ENCODE data around the gene NPAS3.

NPAS3 gene

GRCh38 chr14:33309106-33309505 is 370.4 kb downstream of the NPAS3 start:
- DNase-seq = peak in 5 of 56 donors; percentile 2 to 27 (median 26)

GRCh38 chr14:33315217-33315616 is 376.5 kb downstream of the NPAS3 start:
- no peak for DNase-seq

GRCh38 chr14:33315721-33316120 is 377.0 kb downstream of the NPAS3 start:
- peak in 2 of 56 donors; percentile 6 to 31 for DNase-seq

GRCh38 chr14:33317675-33318074 is 379.0 kb downstream of the NPAS3 start:
- DNase-seq = no peak

GRCh38 chr14:33323979-33324378 is 385.3 kb downstream of the NPAS3 start:
- DNase-seq = no peak

GRCh38 chr14:33331176-33331949 is 392.7 kb downstream of the NPAS3 start:
- no peak for DNase-seq

- DNase-seq = peak in 45 of 56 donors; percentile 3 to 81 (median 46)
These were observed 393.8 kb downstream of the NPAS3 start for GRCh38 chr14:33332497-33332896.

- DNase-seq = no peak
These were observed 396.7 kb downstream of the NPAS3 start for GRCh38 chr14:33335366-33335765.

- DNase-seq = no peak
These were observed 403.8 kb downstream of the NPAS3 start for GRCh38 chr14:33342299-33342974.

GRCh38 chr14:33343016-33343415 is 404.3 kb downstream of the NPAS3 start:
- DNase-seq = no peak

- no peak for DNase-seq
These were observed 409.1 kb downstream of the NPAS3 start for GRCh38 chr14:33347796-33348195.

GRCh38 chr14:33348510-33348909 is 409.8 kb downstream of the NPAS3 start:
- peak in 9 of 56 donors; percentile 1 to 36 (median 10) for DNase-seq

GRCh38 chr14:33349871-33350270 is 411.2 kb downstream of the NPAS3 start:
- DNase-seq = no peak

GRCh38 chr14:33350366-33350990 is 411.8 kb downstream of the NPAS3 start:
- DNase-seq = no peak

GRCh38 chr14:33352821-33353220 is 414.1 kb downstream of the NPAS3 start:
- DNase-seq = no peak

GRCh38 chr14:33356181-33356580 is 417.5 kb downstream of the NPAS3 start:
- no peak for DNase-seq

GRCh38 chr14:33357225-33358010 is 418.7 kb downstream of the NPAS3 start:
- DNase-seq = peak in 31 of 56 donors; percentile 7 to 73 (median 31)

- DNase-seq = no peak
These were observed 420.7 kb downstream of the NPAS3 start for GRCh38 chr14:33359288-33359881.

- no peak for DNase-seq
These were observed 424.3 kb downstream of the NPAS3 start for GRCh38 chr14:33362934-33363333.

GRCh38 chr14:33363682-33364081 is 425.0 kb downstream of the NPAS3 start:
- DNase-seq = no peak

GRCh38 chr14:33364466-33364865 is 425.8 kb downstream of the NPAS3 start:
- DNase-seq = peak in 31 of 56 donors; percentile 1 to 73 (median 20)
